H1 (cell line): ENCODE measurements around the gene PDGFA. TPM values are rescaled to one million over a fixed set of nuclear protein-coding genes. Genes with fewer than 3 reads are reported as not detected.
A peak's percentile ranks its signal among the peaks of the same experiment; 100 is the strongest.

Experiments
- CTCF ChIA-PET: fragments of 300-600 bp; sonication (Branson Sonifier 250); formaldehyde crosslinking; loops from one replicate; lab custom pipeline; 2021; ENCODE audit not compliant: partially characterized antibody; lab: Charles Lee
- POLR2A ChIA-PET: fragments of 300-600 bp; sonication (Branson Sonifier 250); formaldehyde crosslinking; loops from one replicate; lab custom pipeline; 2021; ENCODE audit warnings: inconsistent platforms; ENCODE audit not compliant: partially characterized antibody; lab: Charles Lee
- DNase-seq, 2 experiments: peaks; one replicate each; pipeline versions ENCODE4 v3.0.0 to v3.0.0-alpha.2; 2010 to 2022; ENCODE audit warnings: low spot score in 2 of 2, low read depth in 1 of 2, mixed read lengths in 1 of 2
- FAIRE-seq: peaks from 2 replicates; lab custom pipeline; 2011; peaks lifted over from hg19 to GRCh38; lab: Jason Lieb, UNC
- H2AFZ ChIP-seq: 2 replicates; pipeline ENCODE4 v1.8.1; 2012; ENCODE audit warnings: low read length, inconsistent platforms
- H2AK5ac ChIP-seq: 2 replicates; pipeline ENCODE4 v1.6.1; 2013; ENCODE audit warnings: low read depth, low read length
- H2BK120ac ChIP-seq: replicated peaks from 2 replicates; pipeline ENCODE3; 2013; ENCODE audit warnings: low read depth, low read length, inconsistent platforms
- H2BK12ac ChIP-seq: 2 replicates; pipeline ENCODE4 v1.6.1; 2013; ENCODE audit warnings: low read depth, low read length
- H2BK15ac ChIP-seq: 2 replicates; pipeline ENCODE4 v1.6.1; 2013; ENCODE audit warnings: low read length
- H2BK20ac ChIP-seq: 2 replicates; pipeline ENCODE4 v1.6.1; 2013; ENCODE audit warnings: low read length
- H2BK5ac ChIP-seq: 2 replicates; pipeline ENCODE4 v1.6.1; 2013; ENCODE audit warnings: low read depth, low read length
- H3K14ac ChIP-seq: 2 replicates; pipeline ENCODE4 v1.6.1; 2013; ENCODE audit warnings: inconsistent platforms; ENCODE audit not compliant: insufficient read length
- H3K18ac ChIP-seq: 2 replicates; pipeline ENCODE4 v1.6.1; 2013; ENCODE audit warnings: low read length; ENCODE audit errors: extremely low read depth
- H3K23ac ChIP-seq: 2 replicates; pipeline ENCODE4 v1.6.1; 2013; ENCODE audit warnings: inconsistent platforms; ENCODE audit not compliant: insufficient read length
- H3K23me2 ChIP-seq: 2 replicates; pipeline ENCODE4 v1.6.1; 2013; ENCODE audit warnings: low read depth, low read length
- H3K27ac ChIP-seq: 2 replicates; pipeline ENCODE4 v1.6.1; 2011; ENCODE audit warnings: low read depth, low read length, inconsistent platforms
- H3K27me3 ChIP-seq, 4 experiments: replicated peaks in 1 of 4; 1 replicate in 1 of 4; 2 replicates in 3 of 4; pipeline versions ENCODE4 v1.6.1 to v1.8.1; 2011 to 2013; ENCODE audit warnings: low read length in 3 of 4, mild to moderate bottlenecking in 3 of 4, inconsistent platforms in 2 of 4, mixed read lengths in 2 of 4, moderate library complexity in 1 of 4; ENCODE audit not compliant: control insufficient read depth in 3 of 4, insufficient read depth in 3 of 4; ENCODE audit errors: extremely low read depth in 1 of 4
- H3K36me3 ChIP-seq, 4 experiments: 2 replicates each; pipeline versions ENCODE4 v1.6.1 to v1.8.1; 2011 to 2013; ENCODE audit warnings: mild to moderate bottlenecking in 4 of 4, low read length in 3 of 4, moderate library complexity in 2 of 4, control low read depth in 1 of 4, inconsistent platforms in 1 of 4; ENCODE audit not compliant: insufficient read depth in 4 of 4, control insufficient read depth in 2 of 4
- H3K4ac ChIP-seq: replicated peaks from 2 replicates; pipeline ENCODE3; 2013; ENCODE audit warnings: low read length, low read depth, mixed read lengths, inconsistent platforms; ENCODE audit not compliant: insufficient read length
- H3K4me1 ChIP-seq, 4 experiments: replicated peaks in 1 of 4; 1 replicate in 1 of 4; 2 replicates in 3 of 4; pipeline versions ENCODE4 v1.6.1 to v1.8.1; 2011 to 2013; ENCODE audit warnings: low read length in 3 of 4, inconsistent platforms in 2 of 4, mixed read lengths in 1 of 4; ENCODE audit not compliant: insufficient read depth in 4 of 4, control insufficient read depth in 3 of 4
- H3K4me2 ChIP-seq, 2 experiments: 2 replicates each; pipeline versions ENCODE4 v1.6.1 to v1.8.1; 2011 to 2013; ENCODE audit warnings: low read depth in 2 of 2, low read length in 2 of 2, control low read depth in 1 of 2, inconsistent platforms in 1 of 2, mild to moderate bottlenecking in 1 of 2; ENCODE audit not compliant: insufficient read depth in 1 of 2
- H3K4me3 ChIP-seq, 4 experiments: fragments of 200-600, 300-600 bp in 1 of 4; sonication (generic), shearing (Covaris generic), sonication (Bioruptor Twin) in 1 of 4; 2 replicates each; pipeline versions ENCODE4 v1.5.1 to v1.8.1; 2011 to 2016; ENCODE audit warnings: low read length in 4 of 4, low read depth in 3 of 4, control low read depth in 2 of 4, inconsistent platforms in 2 of 4, mild to moderate bottlenecking in 2 of 4, mixed read lengths in 1 of 4, moderate library complexity in 1 of 4; ENCODE audit not compliant: insufficient read depth in 2 of 4; ENCODE audit errors: extremely low read depth in 1 of 4
- H3K56ac ChIP-seq: replicated peaks from 2 replicates; pipeline ENCODE3; 2013; ENCODE audit warnings: low read depth, mild to moderate bottlenecking, mixed read lengths, low read length, inconsistent platforms; ENCODE audit not compliant: insufficient read length
- H3K79me1 ChIP-seq: 2 replicates; pipeline ENCODE4 v1.6.1; 2013; ENCODE audit warnings: low read depth, low read length, control low read depth
- H3K79me2 ChIP-seq, 2 experiments: 2 replicates each; pipeline versions ENCODE4 v1.6.1 to v1.8.1; 2012 to 2013; ENCODE audit warnings: low read length in 2 of 2, mild to moderate bottlenecking in 2 of 2, inconsistent platforms in 1 of 2; ENCODE audit not compliant: insufficient read depth in 2 of 2, control insufficient read depth in 1 of 2
- H3K9ac ChIP-seq, 4 experiments: replicated peaks in 1 of 4; 1 replicate in 1 of 4; 2 replicates in 3 of 4; pipeline versions ENCODE4 v1.6.1 to v1.8.1; 2011 to 2013; ENCODE audit warnings: low read depth in 3 of 4, low read length in 3 of 4, control low read depth in 2 of 4, mild to moderate bottlenecking in 2 of 4, moderate library complexity in 2 of 4, inconsistent platforms in 1 of 4; ENCODE audit errors: extremely low read depth in 1 of 4
- H3K9me3 ChIP-seq, 2 experiments: 2 replicates each; pipeline versions ENCODE4 v1.6.1 to v1.8.1; 2012 to 2013; ENCODE audit warnings: mild to moderate bottlenecking in 2 of 2, moderate library complexity in 2 of 2, control low read depth in 1 of 2, inconsistent platforms in 1 of 2, low read depth in 1 of 2, low read length in 1 of 2, mixed read lengths in 1 of 2; ENCODE audit not compliant: insufficient read depth in 2 of 2
- H4K20me1 ChIP-seq, 2 experiments: replicated peaks in 1 of 2; 2 replicates each; pipeline versions ENCODE3 to v1.8.1; 2011 to 2013; ENCODE audit warnings: inconsistent platforms in 2 of 2, low read length in 2 of 2, mild to moderate bottlenecking in 1 of 2; ENCODE audit not compliant: insufficient read depth in 2 of 2, control insufficient read depth in 1 of 2
- H4K5ac ChIP-seq: 2 replicates; pipeline ENCODE4 v1.6.1; 2013; ENCODE audit warnings: low read length, low read depth, mixed read lengths, inconsistent platforms; ENCODE audit not compliant: insufficient read length
- H4K8ac ChIP-seq: 2 replicates; pipeline ENCODE4 v1.8.0; 2013; ENCODE audit warnings: mild to moderate bottlenecking, moderate library complexity, low read length, inconsistent platforms; ENCODE audit not compliant: insufficient read depth; ENCODE audit errors: extremely low read depth
- H4K91ac ChIP-seq: replicated peaks from 2 replicates; pipeline ENCODE3; 2013; ENCODE audit warnings: low read length, mixed read lengths, inconsistent platforms; ENCODE audit not compliant: insufficient read length
- CHD1 ChIP-seq: IDR thresholded peaks from 2 replicates; pipeline ENCODE4 v1.6.1; 2012; ENCODE audit warnings: low read depth, low read length, improper control_type of control experiment
- CREB1 ChIP-seq: IDR thresholded peaks from 2 replicates; pipeline ENCODE4 v1.6.1; 2012; ENCODE audit warnings: inconsistent platforms
- CTBP2 ChIP-seq: IDR thresholded peaks from 2 replicates; pipeline ENCODE4 v1.7.0; 2011; ENCODE audit warnings: borderline replicate concordance, mild to moderate bottlenecking, moderate library complexity, mixed read lengths, low read length; ENCODE audit not compliant: insufficient read depth, insufficient read length
- CTCF ChIP-seq, 3 experiments: IDR thresholded peaks; 1 replicate in 2 of 3; 2 replicates in 1 of 3; pipeline versions ENCODE4 v1.5.1 to v1.6.1; 2011; ENCODE audit warnings: low read length in 3 of 3, mild to moderate bottlenecking in 3 of 3, inconsistent platforms in 2 of 3, low read depth in 1 of 3, moderate library complexity in 1 of 3; ENCODE audit not compliant: insufficient read depth in 1 of 3; ENCODE audit errors: control extremely low read depth in 1 of 3
- EP300 ChIP-seq, 2 experiments: IDR thresholded peaks; 1 replicate in 1 of 2; 2 replicates in 1 of 2; pipeline ENCODE4 v1.6.1; 2011 to 2012; ENCODE audit warnings: low read depth in 2 of 2, low read length in 2 of 2, mild to moderate bottlenecking in 2 of 2, borderline replicate concordance in 1 of 2, inconsistent platforms in 1 of 2, moderate library complexity in 1 of 2
- GTF2F1 ChIP-seq: IDR thresholded peaks from 2 replicates; pipeline ENCODE4 v1.6.1; 2012; ENCODE audit warnings: low read depth, low read length, improper control_type of control experiment, borderline replicate concordance
- MAFK ChIP-seq: IDR thresholded peaks from 2 replicates; pipeline ENCODE4 v1.6.1; 2012; ENCODE audit warnings: low read depth, mild to moderate bottlenecking, improper control_type of control experiment, low read length
- PHF8 ChIP-seq: fragments of 200-600 bp; sonication (generic); conservative IDR thresholded peaks from 2 replicates; pipeline ENCODE4 v1.7.1; 2012; ENCODE audit warnings: low read depth, mild to moderate bottlenecking, inconsistent platforms, low read length, moderate library complexity
- SP4 ChIP-seq: IDR thresholded peaks from 2 replicates; pipeline ENCODE4 v1.6.1; 2012; ENCODE audit warnings: low read length, inconsistent platforms
- WGBS, 2 experiments: shearing (Covaris generic) in 1 of 2; methylation state at CpG; one replicate each; pipeline versions ENCODE4 v1.1.6 to v1.1.7; 2013 to 2015; ENCODE audit warnings: low lambda C conversion rate in 2 of 2, mixed read lengths in 2 of 2, inconsistent platforms in 1 of 2, low coverage in 1 of 2, missing lambda C conversion rate in 1 of 2; ENCODE audit not compliant: insufficient replicate concordance in 2 of 2, insufficient coverage in 1 of 2, insufficient read length in 1 of 2; ENCODE audit errors: extremely low coverage in 1 of 2, missing lambda C conversion rate in 1 of 2; 5-methylcytosine and 5-hydroxymethylcytosine counted together
- polyA plus RNA-seq, 7 experiments: library from polyadenylated mRNA; depleted of rRNA in 3 of 7; stranded (reverse) in 5 of 7; unstranded in 2 of 7; fragments of >200 nt in 5 of 7; fragments of 200-250 nt in 2 of 7; gene quantifications; 1 replicate in 5 of 7; 2 replicates in 1 of 7; 4 replicates in 1 of 7; pipeline versions ENCODE4 v1.2.1 to v1.2.3, GENCODE V29; 2011 to 2013; ENCODE audit warnings: missing spikeins in 2 of 7, mixed read lengths in 2 of 7
- total RNA-seq: library from RNA; stranded (reverse); fragmentation: NEBNext Ultra II Directional; extraction: Animal tissue kit (Norgen Biotek cat#: 25700); gene quantifications from 2 replicates; pipeline ENCODE4 v1.2.1, GENCODE V29; 2021

The PDGFA gene
- total and polyA plus RNA-seq, 2 of the 8 experiments (the other 6 are each of a cell fraction or from before 2014, with no cell fraction given), result 21.1 to 43.0 TPM

- no peak overlapping the region for H2AFZ ChIP-seq
- H3K27ac ChIP-seq, result no peak overlapping the region
- H2BK15ac ChIP-seq, result no peak overlapping the region
- H4K8ac ChIP-seq, result no peak overlapping the region
- H3K18ac ChIP-seq, result no peak overlapping the region
- no peaks in the 10 kb centered on the region for H3K79me2 ChIP-seq
- H3K4ac ChIP-seq, result no peak overlapping the region
- H3K9me3 ChIP-seq, result no peaks in the 10 kb centered on the region
- TF ChIP-seq EP300 (IDR thresholded peaks at IDR 0.05; ENCODE audit: borderline replicate concordance in 1 of 2, low read depth in 2 of 2, low read length in 2 of 2) (no peak), CREB1 (no peak), CTBP2 (no peak), CHD1 (no peak), PHF8 (no peak), SP4 (no peak), GTF2F1 (no peak), CTCF (IDR thresholded peaks at IDR 0.05; ENCODE audit: control extremely low read depth in 1 of 3, insufficient read depth in 1 of 3, low read depth in 1 of 3, low read length in 3 of 3) (no peak), MAFK (no peak)
- FAIRE-seq, result no peak
- H3K56ac ChIP-seq, result no peak overlapping the region
- H3K14ac ChIP-seq, result no peak overlapping the region
- CTCF ChIA-PET, result interaction anchor here (0.5 kb wide), 1 partner anchor 61 kb away, joined by 3 read pairs; no protein-coding TSS in a partner anchor
- peaks cover 2 to 36% (median 11%) of the 10 kb centered on the region in 4 experiments; a peak in 5 of 8 replicates for H3K36me3 ChIP-seq
- no peak overlapping the region for H2BK20ac ChIP-seq
- no peaks in the 10 kb centered on the region for H3K27me3 ChIP-seq
- peaks cover 0 to 8% (median 0%) of the 10 kb centered on the region in 4 experiments; a peak in 2 of 7 replicates for H3K4me1 ChIP-seq
- H2BK5ac ChIP-seq, result 0 out of 2 replicates have a peak overlapping the region, but pooled peaks have one; percentile 3
- H3K23me2 ChIP-seq, result no peaks in the 10 kb centered on the region
- peaks cover 0 to 1% of the 10 kb centered on the region in 2 experiments for H4K20me1 ChIP-seq
- H3K9ac ChIP-seq, result no peak overlapping the region
- no peak overlapping the region for H4K91ac ChIP-seq
- H4K5ac ChIP-seq, result no peak overlapping the region
- H3K79me1 ChIP-seq, result peaks cover 3% of the 10 kb centered on the region; the same call in 1 of the 2 replicates
- H2BK120ac ChIP-seq, result no peak overlapping the region
- H3K23ac ChIP-seq, result no peak overlapping the region
- H3K4me3 ChIP-seq, result no peak overlapping the region
- POLR2A ChIA-PET, result interaction anchor here (1.0 to 2.1 kb wide), 4 partner anchors 9 to 20 kb away, joined by 3 to 6 read pairs (median 4); no protein-coding TSS in a partner anchor
- H2BK12ac ChIP-seq, result no peak overlapping the region
- H2AK5ac ChIP-seq, result no peak overlapping the region
- WGBS, 2 experiments, result 89% methylated on average over 8 of the region's 9 CpGs; no CpG with 5 or more reads in 1 of the 2 experiments
- H3K4me2 ChIP-seq, result no peak overlapping the region
- DNase-seq, result no peak
Observed at GRCh38 chr7:495326-495725, 24.3 kb downstream of the PDGFA start.
